ENCODE results near the gene SYNDIG1. TPM values are rescaled to one million over a fixed set of nuclear protein-coding genes. Genes with fewer than 3 reads are reported as not detected.

SYNDIG1 gene
- total RNA-seq, 2 experiments from 2014 or later, result not detected

DNA sequence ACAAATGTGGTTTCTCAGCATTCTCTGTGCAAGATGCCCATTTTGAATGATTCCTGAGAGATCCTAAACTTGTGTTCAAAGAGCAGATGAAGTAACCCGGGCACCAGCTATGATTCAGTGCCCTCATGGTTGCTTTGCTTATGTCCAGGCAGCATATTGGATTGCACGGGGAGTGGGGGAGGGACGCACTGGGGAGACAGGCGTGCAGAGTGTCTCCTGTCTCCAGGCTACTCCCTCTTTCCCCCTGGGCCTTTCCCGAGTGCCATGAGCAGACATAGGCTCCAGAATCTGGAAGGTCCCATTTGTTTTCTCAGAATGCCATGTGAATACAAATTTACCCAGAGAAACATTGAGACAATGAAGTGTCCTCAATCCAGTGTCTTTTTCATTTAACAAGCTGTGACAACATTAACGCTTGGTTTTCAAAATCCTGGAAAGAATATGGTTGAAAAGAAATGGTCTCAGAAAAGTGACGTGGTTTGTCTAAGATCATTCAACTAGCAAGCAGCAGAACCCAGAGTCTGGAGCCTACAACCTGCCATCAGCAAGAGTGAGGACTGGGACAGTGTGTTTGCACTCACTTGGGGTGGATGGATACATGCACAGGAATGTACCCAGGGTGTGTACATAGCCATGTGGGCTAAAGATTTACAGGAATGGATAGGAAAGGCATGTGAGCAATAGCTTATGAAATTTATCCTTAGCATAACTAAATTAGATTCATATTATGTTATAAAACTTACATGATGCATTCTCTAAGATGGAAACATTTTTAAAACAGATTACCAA is 4.2 kb downstream of the SYNDIG1 start:
- CTCF ChIA-PET (ENCODE audit: unreplicated experiment), result no interaction called here
- no TSS peak for BruUV-seq (replicated peaks)
- no peak overlapping the region for H3K27ac ChIP-seq (ENCODE audit: low read depth, low read length, poor library complexity, severe bottlenecking)
- DNase-seq (ENCODE audit: low spot score), result no peak
- H3K9me3 ChIP-seq (ENCODE audit: low read length), result no peaks in the 10 kb centered on the region
- H2AFZ ChIP-seq (ENCODE audit: low read length), result no peak overlapping the region
- intact Hi-C loops (cut with micrococcal nuclease; ENCODE audit: unreplicated experiment), result no loop called here
- H3K4me1 ChIP-seq (ENCODE audit: insufficient read depth, low read length, poor library complexity, severe bottlenecking), result no peaks in the 10 kb centered on the region
- no peaks in the 10 kb centered on the region for H3K79me2 ChIP-seq (ENCODE audit: insufficient read depth, low read depth, low read length)
- H3K36me3 ChIP-seq (ENCODE audit: insufficient read depth, low read length), result no peaks in the 10 kb centered on the region
- POLR2A ChIA-PET, result no interaction called here
- H3K4me3 ChIP-seq (ENCODE audit: low read depth, low read length, poor library complexity, severe bottlenecking), result no peak overlapping the region
- H4K20me1 ChIP-seq (ENCODE audit: insufficient read depth, low read length), result no peaks in the 10 kb centered on the region
- H3K4me2 ChIP-seq (ENCODE audit: low read length), result no peak overlapping the region
- no peaks in the 10 kb centered on the region for H3K9me2 ChIP-seq (ENCODE audit: insufficient read depth, low read length)
- TF ChIP-seq, protein P1, sequence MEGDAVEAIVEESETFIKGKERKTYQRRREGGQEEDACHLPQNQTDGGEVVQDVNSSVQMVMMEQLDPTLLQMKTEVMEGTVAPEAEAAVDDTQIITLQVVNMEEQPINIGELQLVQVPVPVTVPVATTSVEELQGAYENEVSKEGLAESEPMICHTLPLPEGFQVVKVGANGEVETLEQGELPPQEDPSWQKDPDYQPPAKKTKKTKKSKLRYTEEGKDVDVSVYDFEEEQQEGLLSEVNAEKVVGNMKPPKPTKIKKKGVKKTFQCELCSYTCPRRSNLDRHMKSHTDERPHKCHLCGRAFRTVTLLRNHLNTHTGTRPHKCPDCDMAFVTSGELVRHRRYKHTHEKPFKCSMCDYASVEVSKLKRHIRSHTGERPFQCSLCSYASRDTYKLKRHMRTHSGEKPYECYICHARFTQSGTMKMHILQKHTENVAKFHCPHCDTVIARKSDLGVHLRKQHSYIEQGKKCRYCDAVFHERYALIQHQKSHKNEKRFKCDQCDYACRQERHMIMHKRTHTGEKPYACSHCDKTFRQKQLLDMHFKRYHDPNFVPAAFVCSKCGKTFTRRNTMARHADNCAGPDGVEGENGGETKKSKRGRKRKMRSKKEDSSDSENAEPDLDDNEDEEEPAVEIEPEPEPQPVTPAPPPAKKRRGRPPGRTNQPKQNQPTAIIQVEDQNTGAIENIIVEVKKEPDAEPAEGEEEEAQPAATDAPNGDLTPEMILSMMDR (conservative IDR thresholded peaks at IDR 0.05; ENCODE audit: low read length), result no peak
- no peak for TF ChIP-seq EZH2phosphoT487 (IDR thresholded peaks at IDR 0.05; ENCODE audit: borderline replicate concordance, low read depth, low read length)

DNA sequence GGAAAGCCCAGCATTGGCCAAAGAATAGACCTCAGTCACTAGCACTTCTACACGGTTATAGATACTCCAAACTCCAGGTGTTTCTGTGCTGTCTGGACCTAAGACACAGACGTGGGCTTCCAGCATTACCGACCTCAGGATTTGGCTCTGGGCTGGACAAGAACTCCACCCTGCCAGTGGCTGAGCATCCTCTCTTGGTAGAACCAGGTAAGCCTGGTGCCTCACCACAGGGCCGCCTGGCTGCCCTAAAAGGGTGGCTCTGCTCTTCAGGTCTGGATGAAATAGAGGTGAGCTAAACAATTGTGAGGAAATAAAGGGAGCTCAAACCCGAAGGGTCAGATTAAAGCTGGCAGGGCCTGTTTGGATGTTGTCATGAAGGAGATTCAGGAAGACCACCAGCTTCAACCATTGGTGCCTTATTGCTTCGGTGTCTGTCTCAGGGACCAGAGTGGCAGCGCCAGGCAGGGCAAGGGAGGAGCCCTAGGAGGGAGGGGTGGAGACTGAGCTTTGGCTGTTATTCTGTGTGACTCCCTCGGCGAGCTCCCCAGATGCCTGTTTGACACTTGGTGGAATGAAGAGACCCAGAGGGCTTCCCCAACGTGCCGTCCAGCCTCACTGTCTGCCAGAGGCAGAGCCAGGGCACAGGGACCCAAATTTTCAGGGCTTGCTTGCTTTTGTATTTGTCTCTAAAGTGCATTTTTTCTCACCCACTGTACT is 8.6 kb downstream of the SYNDIG1 start:
- Histone ChIP-seq H3K4me2 (ENCODE audit: low read length) (no peak overlapping the region), H3K4me3 (ENCODE audit: low read depth, low read length, poor library complexity, severe bottlenecking) (no peak overlapping the region), H3K4me1 (ENCODE audit: insufficient read depth, low read length, poor library complexity, severe bottlenecking) (no peaks in the 10 kb centered on the region), H3K9me2 (ENCODE audit: insufficient read depth, low read length) (no peaks in the 10 kb centered on the region), H3K79me2 (ENCODE audit: insufficient read depth, low read depth, low read length) (no peaks in the 10 kb centered on the region), H3K27ac (ENCODE audit: low read depth, low read length, poor library complexity, severe bottlenecking) (no peak overlapping the region), H4K20me1 (ENCODE audit: insufficient read depth, low read length) (no peaks in the 10 kb centered on the region), H2AFZ (ENCODE audit: low read length) (no peak overlapping the region), H3K9me3 (ENCODE audit: low read length) (no peaks in the 10 kb centered on the region), H3K36me3 (ENCODE audit: insufficient read depth, low read length) (no peaks in the 10 kb centered on the region)
- DNase-seq (ENCODE audit: low spot score), result no peak
- no TSS peak for BruUV-seq (replicated peaks)
- intact Hi-C loops (cut with micrococcal nuclease; ENCODE audit: unreplicated experiment), result no loop called here
- ChIA-PET POLR2A (no interaction called here), CTCF (ENCODE audit: unreplicated experiment) (no interaction called here)
- TF ChIP-seq EZH2phosphoT487 (IDR thresholded peaks at IDR 0.05; ENCODE audit: borderline replicate concordance, low read depth, low read length), result no peak
- TF ChIP-seq, protein P1 (conservative IDR thresholded peaks at IDR 0.05; ENCODE audit: low read length), result no peak

DNA sequence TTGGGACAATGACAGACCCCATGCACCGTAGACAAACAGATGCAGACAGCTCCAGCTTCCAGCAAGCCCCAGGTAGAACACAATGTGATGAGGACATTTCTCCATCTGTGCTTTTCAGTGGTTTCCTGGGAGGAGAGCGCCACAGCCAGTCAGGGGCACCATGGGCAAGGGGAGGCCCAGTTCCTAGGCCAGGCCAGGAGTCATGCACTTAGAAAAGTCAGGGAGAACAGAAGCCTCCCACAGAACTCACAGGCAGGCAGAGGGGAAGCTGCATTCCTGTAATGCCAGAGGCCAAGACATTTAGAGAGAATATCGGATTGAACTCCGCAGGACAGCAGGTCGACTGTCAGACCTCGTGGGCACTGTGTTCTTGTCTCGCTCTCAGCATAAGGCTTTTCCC is 9.2 kb downstream of the SYNDIG1 start:
- Histone ChIP-seq H4K20me1 (ENCODE audit: insufficient read depth, low read length) (no peaks in the 10 kb centered on the region), H2AFZ (ENCODE audit: low read length) (no peak overlapping the region), H3K4me2 (ENCODE audit: low read length) (no peak overlapping the region), H3K9me3 (ENCODE audit: low read length) (no peaks in the 10 kb centered on the region), H3K27ac (ENCODE audit: low read depth, low read length, poor library complexity, severe bottlenecking) (no peak overlapping the region), H3K79me2 (ENCODE audit: insufficient read depth, low read depth, low read length) (no peaks in the 10 kb centered on the region), H3K9me2 (ENCODE audit: insufficient read depth, low read length) (no peaks in the 10 kb centered on the region), H3K4me1 (ENCODE audit: insufficient read depth, low read length, poor library complexity, severe bottlenecking) (no peaks in the 10 kb centered on the region), H3K4me3 (ENCODE audit: low read depth, low read length, poor library complexity, severe bottlenecking) (no peak overlapping the region), H3K36me3 (ENCODE audit: insufficient read depth, low read length) (no peaks in the 10 kb centered on the region)
- TF ChIP-seq EZH2phosphoT487 (IDR thresholded peaks at IDR 0.05; ENCODE audit: borderline replicate concordance, low read depth, low read length), result no peak
- TF ChIP-seq, protein P1 (conservative IDR thresholded peaks at IDR 0.05; ENCODE audit: low read length), result no peak
- CTCF ChIA-PET (ENCODE audit: unreplicated experiment), result no interaction called here
- POLR2A ChIA-PET, result no interaction called here
- intact Hi-C loops (cut with micrococcal nuclease; ENCODE audit: unreplicated experiment), result no loop called here
- no peak for DNase-seq (ENCODE audit: low spot score)
- no TSS peak for BruUV-seq (replicated peaks)
